GM11168 (cell line): ENCODE data around the gene PRDM9.
"Not testable (repeated sequence)": the region's sequence is repeated elsewhere in the genome, so short reads cannot be mapped to it uniquely, and the experiment has no call there.

Experiments
- in situ Hi-C: fragments of 300-500 bp; cut with MboI; formaldehyde crosslinking; loops from one replicate; pipeline ENCODE4 v1.12.0; 2022; ENCODE audit warnings: low sequenced_read_pairs; ENCODE audit not compliant: unreplicated experiment

PRDM9 gene

GRCh38 chr5:23526616-23527015, 19.2 kb downstream of the PRDM9 start:
- in situ Hi-C loops: not testable (repeated sequence)

GRCh38 chr5:23527216-23527920, 20.0 kb downstream of the PRDM9 start:
- in situ Hi-C loops: not testable (repeated sequence)

GRCh38 chr5:23528677-23529076, 21.3 kb downstream of the PRDM9 start:
- in situ Hi-C loops: no loop called here

GRCh38 chr5:23530571-23530970, 23.2 kb downstream of the PRDM9 start:
- in situ Hi-C loops: no loop called here

- in situ Hi-C loops: no loop called here
These were observed 63.6 kb downstream of the PRDM9 start for GRCh38 chr5:23571059-23571458.
